Measurements from ENCODE around the gene CNOT1.

The CNOT1 gene

GRCh38 chr16:58515125-58515870 is 114.3 kb downstream of the CNOT1 start, which contains the start of gene SETD6:
Gene SETD6 (plus strand): TSS chr16:58515517. CDS start chr16:58515538, 21 bp downstream.
- DNase-seq, result peak; percentile 57 to 71

- no peak for DNase-seq
Observed at GRCh38 chr16:58513874-58514273, 115.8 kb downstream of the CNOT1 start.

GRCh38 chr16:58511933-58512815 is 117.5 kb downstream of the CNOT1 start:
- peak; percentile 75 to 84 for DNase-seq

- DNase-seq, result no peak
Observed at GRCh38 chr16:58510776-58511628, 118.6 kb downstream of the CNOT1 start.

- DNase-seq, result no peak
Observed at GRCh38 chr16:58510097-58510775, 119.4 kb downstream of the CNOT1 start.

- DNase-seq, result no peak
Observed at GRCh38 chr16:58509256-58510096, 120.2 kb downstream of the CNOT1 start.

- no peak for DNase-seq
Observed at GRCh38 chr16:58508671-58509251, 120.9 kb downstream of the CNOT1 start.

GRCh38 chr16:58507963-58508670 is 121.5 kb downstream of the CNOT1 start:
- DNase-seq, result no peak

- DNase-seq, result no peak
Observed at GRCh38 chr16:58507195-58507962, 122.2 kb downstream of the CNOT1 start.

- DNase-seq, result no peak
Observed at GRCh38 chr16:58506241-58507194, 123.1 kb downstream of the CNOT1 start.

GRCh38 chr16:58503863-58504688 is 125.5 kb downstream of the CNOT1 start:
- DNase-seq, result no peak

GRCh38 chr16:58503166-58503862 is 126.3 kb downstream of the CNOT1 start:
- DNase-seq, result no peak

GRCh38 chr16:58502217-58502921 is 127.3 kb downstream of the CNOT1 start:
- no peak for DNase-seq

- peak; percentile 37 to 47 for DNase-seq
Observed at GRCh38 chr16:58501242-58502131, 128.1 kb downstream of the CNOT1 start.

All from CD4-positive, alpha-beta T cell treated with Interferon alpha-2 for 1 hour (primary cell).